Measurements from ENCODE around the gene FILIP1. TPM values are rescaled to one million over a fixed set of nuclear protein-coding genes. Genes with fewer than 3 reads are reported as not detected.

The FILIP1 gene
- total RNA-seq, 1 donor from 2014 or later, result 2.0 TPM

DNA sequence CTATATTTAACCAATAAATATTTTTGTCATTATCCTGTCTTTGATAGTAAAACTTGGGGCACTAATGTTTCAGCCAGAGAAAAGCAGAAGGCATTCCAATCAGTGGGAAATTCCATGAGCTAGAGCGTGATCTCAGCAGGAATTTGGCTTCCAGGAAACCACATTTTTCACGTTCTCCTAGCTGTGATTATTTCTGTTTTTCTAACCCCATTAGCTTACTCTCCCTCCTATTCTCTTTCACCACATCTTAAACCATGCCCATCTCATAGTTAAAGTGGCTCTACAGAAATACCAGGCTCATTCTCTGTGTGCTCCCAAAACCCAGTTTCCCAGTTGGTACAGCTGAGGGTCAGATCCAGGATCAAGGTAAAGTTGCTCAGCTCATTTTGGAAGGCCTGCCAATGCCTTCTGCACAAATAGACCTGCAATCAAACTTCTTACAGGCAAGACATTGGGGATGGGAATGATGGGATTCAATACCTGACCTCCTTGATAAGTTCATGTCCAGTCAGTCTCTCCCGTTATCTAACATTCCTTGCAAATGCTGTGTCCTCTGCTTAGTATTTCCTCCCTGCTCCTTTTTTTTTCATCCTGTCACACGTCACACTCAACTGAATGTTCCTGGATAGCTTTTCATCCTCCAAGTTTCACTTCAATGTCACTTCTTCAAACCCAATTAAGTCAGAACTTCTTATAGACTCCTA lies 175.9 kb downstream of the FILIP1 start:
- no peak overlapping the region for H3K4me3 ChIP-seq (ENCODE audit: insufficient read depth, low read depth, low read length)
- no peaks in the 10 kb centered on the region for H3K36me3 ChIP-seq (ENCODE audit: insufficient read depth, low read length)
- Mint-ChIP-seq H3K9me3 (ENCODE audit: unreplicated experiment) (peaks cover 4% of the 10 kb centered on the region), H3K27me3 (ENCODE audit: low read depth, unreplicated experiment) (no peaks in the 10 kb centered on the region), H3K27ac (ENCODE audit: unreplicated experiment) (peak overlapping the region; percentile 72), H3K36me3 (ENCODE audit: low read depth, unreplicated experiment) (peaks cover 2% of the 10 kb centered on the region), H3K4me3 (ENCODE audit: unreplicated experiment) (peak overlapping the region; percentile 11), H3K4me1 (ENCODE audit: low read depth, unreplicated experiment) (peaks cover 11% of the 10 kb centered on the region)
- peaks cover 16% of the 10 kb centered on the region for H3K4me1 ChIP-seq (ENCODE audit: insufficient read depth, low read length)
- no peak overlapping the region for H3K9ac ChIP-seq (ENCODE audit: low read length)
- no peaks in the 10 kb centered on the region for H4K20me1 ChIP-seq (ENCODE audit: insufficient read depth, low read length)
- H3K9me3 ChIP-seq (ENCODE audit: insufficient read depth, low read depth, low read length), result no peaks in the 10 kb centered on the region
- no peak overlapping the region for H3K27ac ChIP-seq (ENCODE audit: low read depth, low read length)
- TF ChIP-seq, protein P1, sequence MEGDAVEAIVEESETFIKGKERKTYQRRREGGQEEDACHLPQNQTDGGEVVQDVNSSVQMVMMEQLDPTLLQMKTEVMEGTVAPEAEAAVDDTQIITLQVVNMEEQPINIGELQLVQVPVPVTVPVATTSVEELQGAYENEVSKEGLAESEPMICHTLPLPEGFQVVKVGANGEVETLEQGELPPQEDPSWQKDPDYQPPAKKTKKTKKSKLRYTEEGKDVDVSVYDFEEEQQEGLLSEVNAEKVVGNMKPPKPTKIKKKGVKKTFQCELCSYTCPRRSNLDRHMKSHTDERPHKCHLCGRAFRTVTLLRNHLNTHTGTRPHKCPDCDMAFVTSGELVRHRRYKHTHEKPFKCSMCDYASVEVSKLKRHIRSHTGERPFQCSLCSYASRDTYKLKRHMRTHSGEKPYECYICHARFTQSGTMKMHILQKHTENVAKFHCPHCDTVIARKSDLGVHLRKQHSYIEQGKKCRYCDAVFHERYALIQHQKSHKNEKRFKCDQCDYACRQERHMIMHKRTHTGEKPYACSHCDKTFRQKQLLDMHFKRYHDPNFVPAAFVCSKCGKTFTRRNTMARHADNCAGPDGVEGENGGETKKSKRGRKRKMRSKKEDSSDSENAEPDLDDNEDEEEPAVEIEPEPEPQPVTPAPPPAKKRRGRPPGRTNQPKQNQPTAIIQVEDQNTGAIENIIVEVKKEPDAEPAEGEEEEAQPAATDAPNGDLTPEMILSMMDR (IDR thresholded peaks at IDR 0.05; ENCODE audit: insufficient read depth, low read depth, low read length), result no peak
- no peak for TF ChIP-seq EZH2 (IDR thresholded peaks at IDR 0.05; ENCODE audit: insufficient read depth, low read length)
- H3K79me2 ChIP-seq (ENCODE audit: insufficient read depth, low read length), result no peaks in the 10 kb centered on the region
- peaks cover 8% of the 10 kb centered on the region for H3K27me3 ChIP-seq (ENCODE audit: insufficient read depth, low read length)
- H2AFZ ChIP-seq (ENCODE audit: low read depth, low read length), result peak overlapping the region; percentile 20
- FAIRE-seq (peak; percentile 95), DNase-seq (ENCODE audit: low read depth) (peak; percentile 80)
- peak overlapping the region; percentile 73 for H3K4me2 ChIP-seq (ENCODE audit: low read length)

DNA sequence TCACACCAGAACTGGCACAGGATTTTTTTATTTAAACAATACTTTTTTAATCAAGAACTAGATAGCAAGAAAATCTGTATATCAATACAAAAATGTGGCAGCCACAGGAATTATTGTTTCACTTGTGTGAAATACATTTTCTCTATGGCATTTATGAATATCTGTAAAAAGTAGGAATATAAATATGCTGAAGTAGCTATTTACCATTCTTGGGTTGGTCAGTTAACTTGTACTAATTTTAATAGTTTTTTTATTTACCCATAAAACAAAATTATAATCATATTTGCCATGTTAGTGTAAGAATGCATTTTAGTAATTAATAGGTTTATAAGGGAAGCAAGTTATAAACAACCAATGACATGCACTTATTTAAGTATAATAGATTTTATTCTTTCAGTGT lies 177.6 kb downstream of the FILIP1 start:
- Histone ChIP-seq H3K27me3 (ENCODE audit: insufficient read depth, low read length) (peaks cover 8% of the 10 kb centered on the region), H3K4me2 (ENCODE audit: low read length) (no peak overlapping the region), H3K4me1 (ENCODE audit: insufficient read depth, low read length) (peaks cover 16% of the 10 kb centered on the region), H3K36me3 (ENCODE audit: insufficient read depth, low read length) (no peaks in the 10 kb centered on the region), H3K79me2 (ENCODE audit: insufficient read depth, low read length) (no peaks in the 10 kb centered on the region), H3K9ac (ENCODE audit: low read length) (no peak overlapping the region), H3K4me3 (ENCODE audit: insufficient read depth, low read depth, low read length) (no peak overlapping the region), H3K9me3 (ENCODE audit: insufficient read depth, low read depth, low read length) (no peaks in the 10 kb centered on the region), H4K20me1 (ENCODE audit: insufficient read depth, low read length) (no peaks in the 10 kb centered on the region), H3K27ac (ENCODE audit: low read depth, low read length) (no peak overlapping the region), H2AFZ (ENCODE audit: low read depth, low read length) (no peak overlapping the region)
- TF ChIP-seq EZH2 (IDR thresholded peaks at IDR 0.05; ENCODE audit: insufficient read depth, low read length), result no peak
- TF ChIP-seq, protein P1 (IDR thresholded peaks at IDR 0.05; ENCODE audit: insufficient read depth, low read depth, low read length), result no peak
- DNase-seq (ENCODE audit: low read depth), result no peak
- peaks cover 2% of the 10 kb centered on the region for H3K36me3 Mint-ChIP-seq (ENCODE audit: low read depth, unreplicated experiment)
- peaks cover 11% of the 10 kb centered on the region for H3K4me1 Mint-ChIP-seq (ENCODE audit: low read depth, unreplicated experiment)
- H3K4me3 Mint-ChIP-seq (ENCODE audit: unreplicated experiment), result no peak overlapping the region
- no peaks in the 10 kb centered on the region for H3K27me3 Mint-ChIP-seq (ENCODE audit: low read depth, unreplicated experiment)
- no peak for FAIRE-seq
- H3K9me3 Mint-ChIP-seq (ENCODE audit: unreplicated experiment), result peaks cover 1% of the 10 kb centered on the region
- no peak overlapping the region for H3K27ac Mint-ChIP-seq (ENCODE audit: unreplicated experiment)
